GM18526 (cell line): Measurements from ENCODE around the gene VWCE.

ENCODE experiments used
- POLR2A ChIP-seq: IDR thresholded peaks from 3 replicates; pipeline ENCODE4 v1.6.1; 2011; ENCODE audit not compliant: insufficient read length; ENCODE audit errors: extremely low read depth

The VWCE gene

GRCh38 chr11:61333550-61334433 lies 38.7 kb upstream of the VWCE start:
- no peak for TF ChIP-seq POLR2A

- TF ChIP-seq POLR2A: peak; percentile 94
These were observed 37.9 kb upstream of the VWCE start, which contains the start of the genes DDB1 and TKFC for GRCh38 chr11:61332797-61333549. Gene DDB1 (minus strand): TSS chr11:61333105. CDS start chr11:61332968, 137 bp downstream. Gene TKFC (plus strand): TSS chr11:61333228. CDS start chr11:61334729, 1,501 bp downstream.

- no peak for TF ChIP-seq POLR2A
These were observed 37.2 kb upstream of the VWCE start for GRCh38 chr11:61332281-61332796.

- no peak for TF ChIP-seq POLR2A
These were observed 36.5 kb upstream of the VWCE start for GRCh38 chr11:61331651-61332050.

GRCh38 chr11:61329871-61330270 lies 34.8 kb upstream of the VWCE start:
- TF ChIP-seq POLR2A: no peak

- TF ChIP-seq POLR2A: no peak
These were observed 33.2 kb upstream of the VWCE start for GRCh38 chr11:61328351-61328750.

- TF ChIP-seq POLR2A: no peak
These were observed 32.6 kb upstream of the VWCE start for GRCh38 chr11:61327669-61328071.

- no peak for TF ChIP-seq POLR2A
These were observed 30.7 kb upstream of the VWCE start for GRCh38 chr11:61325649-61326414.

GRCh38 chr11:61315260-61315659 lies 20.1 kb upstream of the VWCE start:
- TF ChIP-seq POLR2A: no peak

GRCh38 chr11:61310749-61311148 lies 15.6 kb upstream of the VWCE start:
- TF ChIP-seq POLR2A: no peak

- no peak for TF ChIP-seq POLR2A
These were observed 14.6 kb upstream of the VWCE start for GRCh38 chr11:61309739-61310138.

- TF ChIP-seq POLR2A: no peak
These were observed 14.0 kb upstream of the VWCE start for GRCh38 chr11:61309141-61309540.

- TF ChIP-seq POLR2A: no peak
These were observed 12.2 kb upstream of the VWCE start for GRCh38 chr11:61307354-61307753.

GRCh38 chr11:61306221-61306620 lies 11.1 kb upstream of the VWCE start:
- no peak for TF ChIP-seq POLR2A

GRCh38 chr11:61305417-61305816 lies 10.3 kb upstream of the VWCE start:
- TF ChIP-seq POLR2A: no peak
